ENCODE data around the gene FANCE.

Gene FANCE

GRCh38 chr6:35501784-35502183, 49.6 kb downstream of the FANCE start:
- Histone ChIP-seq H3K27ac (replicated peaks; ENCODE audit: low read length) (no peak overlapping the region), H2BK12ac (ENCODE audit: low read length) (no peak overlapping the region), H3K27me3 (ENCODE audit: control insufficient read depth in 3 of 3, insufficient read depth in 3 of 3, low read depth in 1 of 3, low read length in 3 of 3) (no peaks in the 10 kb centered on the region), H2BK120ac (ENCODE audit: low read depth, low read length) (no peak overlapping the region), H3K9ac (ENCODE audit: low read depth, low read length, poor library complexity) (no peak overlapping the region), H3K4me1 (ENCODE audit: control insufficient read depth in 2 of 2, insufficient read depth in 1 of 2, low read depth in 1 of 2, low read length in 2 of 2) (peaks cover 14 to 17% of the 10 kb centered on the region in 2 donors), H3K4ac (ENCODE audit: low read length) (no peak overlapping the region), H4K8ac (ENCODE audit: low read depth, low read length) (no peak overlapping the region), H2BK15ac (ENCODE audit: low read length) (no peak overlapping the region), H2BK5ac (ENCODE audit: low read length) (no peak overlapping the region), H3K4me2 (ENCODE audit: insufficient read depth, low read length, poor library complexity, severe bottlenecking) (no peak overlapping the region), H2AFZ (ENCODE audit: low read length) (no peak overlapping the region), H3K79me1 (ENCODE audit: low read depth, low read length) (no peaks in the 10 kb centered on the region), H4K91ac (ENCODE audit: low read depth, low read length, poor library complexity) (no peak overlapping the region), H2AK5ac (ENCODE audit: low read depth, low read length) (no peak overlapping the region), H3K14ac (ENCODE audit: low read length) (no peak overlapping the region), H3K23ac (ENCODE audit: low read depth, low read length, poor library complexity) (no peak overlapping the region), H3K18ac (ENCODE audit: low read length) (no peak overlapping the region), H3K36me3 (replicated peaks in 1 of 2; ENCODE audit: control insufficient read depth in 2 of 2, insufficient read depth in 2 of 2, low read length in 2 of 2) (no peaks in the 10 kb centered on the region), H3K9me3 (replicated peaks in 1 of 2; ENCODE audit: control insufficient read depth in 2 of 2, insufficient read depth in 1 of 2, low read depth in 1 of 2, low read length in 2 of 2) (no peaks in the 10 kb centered on the region), H3K4me3 (ENCODE audit: low read length in 2 of 2) (no peak overlapping the region)
- no CpG with 5 or more reads among the region's 2 CpGs for WGBS, 2 donors (ENCODE audit: extremely low coverage in 2 of 2, insufficient read length in 2 of 2, insufficient replicate concordance in 1 of 2)
- DNase-seq (ENCODE audit: low spot score), result no peak

- H3K4me1 ChIP-seq (ENCODE audit: control insufficient read depth in 2 of 2, insufficient read depth in 1 of 2, low read depth in 1 of 2, low read length in 2 of 2), result peaks cover 13 to 15% of the 10 kb centered on the region in 2 donors
- H2BK5ac ChIP-seq (ENCODE audit: low read length), result no peak overlapping the region
- no peaks in the 10 kb centered on the region for H3K36me3 ChIP-seq (replicated peaks in 1 of 2; ENCODE audit: control insufficient read depth in 2 of 2, insufficient read depth in 2 of 2, low read length in 2 of 2)
- no peak overlapping the region for H3K4me3 ChIP-seq (ENCODE audit: low read length in 2 of 2)
- peak overlapping the region; percentile 52 for H2BK12ac ChIP-seq (ENCODE audit: low read length)
- no peak overlapping the region for H3K14ac ChIP-seq (ENCODE audit: low read length)
- no peak overlapping the region for H2BK120ac ChIP-seq (ENCODE audit: low read depth, low read length)
- H3K9ac ChIP-seq (ENCODE audit: low read depth, low read length, poor library complexity), result no peak overlapping the region
- WGBS, 2 donors (ENCODE audit: extremely low coverage in 2 of 2, insufficient read length in 2 of 2, insufficient replicate concordance in 1 of 2), result no CpG with 5 or more reads among the region's 15 CpGs
- peak overlapping the region; percentile 40 for H2AK5ac ChIP-seq (ENCODE audit: low read depth, low read length)
- no peak for DNase-seq (ENCODE audit: low spot score)
- no peak overlapping the region for H2AFZ ChIP-seq (ENCODE audit: low read length)
- no peak overlapping the region for H3K27ac ChIP-seq (replicated peaks; ENCODE audit: low read length)
- H3K27me3 ChIP-seq (ENCODE audit: control insufficient read depth in 3 of 3, insufficient read depth in 3 of 3, low read depth in 1 of 3, low read length in 3 of 3), result no peaks in the 10 kb centered on the region
- H3K4ac ChIP-seq (ENCODE audit: low read length), result no peak overlapping the region
- H3K23ac ChIP-seq (ENCODE audit: low read depth, low read length, poor library complexity), result peak overlapping the region; percentile 29
- no peaks in the 10 kb centered on the region for H3K9me3 ChIP-seq (replicated peaks in 1 of 2; ENCODE audit: control insufficient read depth in 2 of 2, insufficient read depth in 1 of 2, low read depth in 1 of 2, low read length in 2 of 2)
- peak overlapping the region; percentile 4 for H2BK15ac ChIP-seq (ENCODE audit: low read length)
- no peak overlapping the region for H4K91ac ChIP-seq (ENCODE audit: low read depth, low read length, poor library complexity)
- H3K18ac ChIP-seq (ENCODE audit: low read length), result peak overlapping the region; percentile 58
- no peak overlapping the region for H4K8ac ChIP-seq (ENCODE audit: low read depth, low read length)
- no peaks in the 10 kb centered on the region for H3K79me1 ChIP-seq (ENCODE audit: low read depth, low read length)
- H3K4me2 ChIP-seq (ENCODE audit: insufficient read depth, low read length, poor library complexity, severe bottlenecking), result no peak overlapping the region
Observed at GRCh38 chr6:35503534-35503933, 51.4 kb downstream of the FANCE start.

- no peak overlapping the region for H3K27ac ChIP-seq (replicated peaks; ENCODE audit: low read length)
- no CpG with 5 or more reads among the region's 21 CpGs for WGBS, 2 donors (ENCODE audit: extremely low coverage in 2 of 2, insufficient read length in 2 of 2, insufficient replicate concordance in 1 of 2)
- H2BK12ac ChIP-seq (ENCODE audit: low read length), result peak overlapping the region; percentile 78
- peak overlapping the region; percentile 70 for H3K23ac ChIP-seq (ENCODE audit: low read depth, low read length, poor library complexity)
- no peak overlapping the region for H4K8ac ChIP-seq (ENCODE audit: low read depth, low read length)
- H3K36me3 ChIP-seq (replicated peaks in 1 of 2; ENCODE audit: control insufficient read depth in 2 of 2, insufficient read depth in 2 of 2, low read length in 2 of 2), result no peaks in the 10 kb centered on the region
- no peak overlapping the region for H3K4me2 ChIP-seq (ENCODE audit: insufficient read depth, low read length, poor library complexity, severe bottlenecking)
- H3K4ac ChIP-seq (ENCODE audit: low read length), result peak overlapping the region; percentile 93
- DNase-seq (ENCODE audit: low spot score), result no peak
- peak overlapping the region; percentile 68 for H2BK15ac ChIP-seq (ENCODE audit: low read length)
- peak overlapping the region; percentile 57 for H3K14ac ChIP-seq (ENCODE audit: low read length)
- peaks cover 13 to 21% of the 10 kb centered on the region in 2 donors for H3K4me1 ChIP-seq (ENCODE audit: control insufficient read depth in 2 of 2, insufficient read depth in 1 of 2, low read depth in 1 of 2, low read length in 2 of 2)
- H2AK5ac ChIP-seq (ENCODE audit: low read depth, low read length), result peak overlapping the region; percentile 9
- H2AFZ ChIP-seq (ENCODE audit: low read length), result peak overlapping the region; percentile 55
- H3K18ac ChIP-seq (ENCODE audit: low read length), result peak overlapping the region; percentile 81
- no peak overlapping the region for H2BK5ac ChIP-seq (ENCODE audit: low read length)
- H3K9ac ChIP-seq (ENCODE audit: low read depth, low read length, poor library complexity), result no peak overlapping the region
- H2BK120ac ChIP-seq (ENCODE audit: low read depth, low read length), result peak overlapping the region; percentile 43
- peaks cover 0 to 7% (median under 1%) of the 10 kb centered on the region in 3 experiments for H3K27me3 ChIP-seq (ENCODE audit: control insufficient read depth in 3 of 3, insufficient read depth in 3 of 3, low read depth in 1 of 3, low read length in 3 of 3)
- H4K91ac ChIP-seq (ENCODE audit: low read depth, low read length, poor library complexity), result no peak overlapping the region
- no peaks in the 10 kb centered on the region for H3K79me1 ChIP-seq (ENCODE audit: low read depth, low read length)
- H3K4me3 ChIP-seq (ENCODE audit: low read length in 2 of 2), result no peak overlapping the region
- no peaks in the 10 kb centered on the region for H3K9me3 ChIP-seq (replicated peaks in 1 of 2; ENCODE audit: control insufficient read depth in 2 of 2, insufficient read depth in 1 of 2, low read depth in 1 of 2, low read length in 2 of 2)
Observed at GRCh38 chr6:35505999-35506412, 53.9 kb downstream of the FANCE start.

- DNase-seq (ENCODE audit: low spot score), result no peak
- Histone ChIP-seq H4K8ac (ENCODE audit: low read depth, low read length) (no peak overlapping the region), H2AK5ac (ENCODE audit: low read depth, low read length) (no peak overlapping the region), H3K36me3 (replicated peaks in 1 of 2; ENCODE audit: control insufficient read depth in 2 of 2, insufficient read depth in 2 of 2, low read length in 2 of 2) (no peaks in the 10 kb centered on the region), H3K14ac (ENCODE audit: low read length) (no peak overlapping the region), H3K27me3 (ENCODE audit: control insufficient read depth in 3 of 3, insufficient read depth in 3 of 3, low read depth in 1 of 3, low read length in 3 of 3) (peaks cover 0 to 9% (median 5%) of the 10 kb centered on the region in 3 experiments), H3K9me3 (replicated peaks in 1 of 2; ENCODE audit: control insufficient read depth in 2 of 2, insufficient read depth in 1 of 2, low read depth in 1 of 2, low read length in 2 of 2) (no peaks in the 10 kb centered on the region), H3K23ac (ENCODE audit: low read depth, low read length, poor library complexity) (no peak overlapping the region), H4K91ac (ENCODE audit: low read depth, low read length, poor library complexity) (no peak overlapping the region), H3K4me2 (ENCODE audit: insufficient read depth, low read length, poor library complexity, severe bottlenecking) (no peak overlapping the region), H2BK15ac (ENCODE audit: low read length) (no peak overlapping the region), H2BK5ac (ENCODE audit: low read length) (no peak overlapping the region), H2AFZ (ENCODE audit: low read length) (no peak overlapping the region), H2BK120ac (ENCODE audit: low read depth, low read length) (no peak overlapping the region), H3K4me3 (ENCODE audit: low read length in 2 of 2) (no peak overlapping the region), H2BK12ac (ENCODE audit: low read length) (no peak overlapping the region), H3K79me1 (ENCODE audit: low read depth, low read length) (no peaks in the 10 kb centered on the region), H3K18ac (ENCODE audit: low read length) (no peak overlapping the region), H3K4me1 (ENCODE audit: control insufficient read depth in 2 of 2, insufficient read depth in 1 of 2, low read depth in 1 of 2, low read length in 2 of 2) (peaks cover 11 to 27% of the 10 kb centered on the region in 2 donors), H3K27ac (replicated peaks; ENCODE audit: low read length) (no peak overlapping the region), H3K9ac (ENCODE audit: low read depth, low read length, poor library complexity) (no peak overlapping the region), H3K4ac (ENCODE audit: low read length) (no peak overlapping the region)
- WGBS, 2 donors (ENCODE audit: extremely low coverage in 2 of 2, insufficient read length in 2 of 2, insufficient replicate concordance in 1 of 2), result no CpG with 5 or more reads among the region's 3 CpGs
Observed at GRCh38 chr6:35506536-35506935, 54.4 kb downstream of the FANCE start.
